GM21619 (cell line): ENCODE data around the gene CSPG4.
"Not testable (repeated sequence)": the region's sequence is repeated elsewhere in the genome, so short reads cannot be mapped to it uniquely, and the experiment has no call there.

Experiments
- ATAC-seq: cut with Tn5 transposase; IDR thresholded peaks from one replicate; pipeline ENCODE4 v1.9.1; 2021; ENCODE audit not compliant: unreplicated experiment

Gene CSPG4

DNA sequence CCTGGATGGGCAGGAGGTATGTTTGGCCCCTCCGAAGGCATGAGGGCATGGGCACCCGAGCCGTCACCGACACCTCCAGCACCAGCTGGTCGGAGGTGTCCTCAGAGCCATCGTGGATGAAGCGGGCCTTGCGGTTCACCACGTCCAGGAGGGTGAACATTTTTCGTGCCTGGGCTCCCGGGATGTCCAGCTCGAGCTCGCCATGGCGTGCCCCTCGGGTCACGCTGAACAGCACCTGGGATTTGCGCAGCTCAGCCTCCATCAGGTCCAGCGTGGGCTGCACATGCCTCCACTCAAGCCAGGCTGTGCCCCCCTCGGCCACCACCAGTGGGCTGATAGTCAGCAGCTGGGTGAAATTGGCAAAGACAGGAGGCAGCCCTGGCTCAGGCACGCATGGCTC, 23.2 kb downstream of the CSPG4 start:
- not testable (repeated sequence) for ATAC-seq

DNA sequence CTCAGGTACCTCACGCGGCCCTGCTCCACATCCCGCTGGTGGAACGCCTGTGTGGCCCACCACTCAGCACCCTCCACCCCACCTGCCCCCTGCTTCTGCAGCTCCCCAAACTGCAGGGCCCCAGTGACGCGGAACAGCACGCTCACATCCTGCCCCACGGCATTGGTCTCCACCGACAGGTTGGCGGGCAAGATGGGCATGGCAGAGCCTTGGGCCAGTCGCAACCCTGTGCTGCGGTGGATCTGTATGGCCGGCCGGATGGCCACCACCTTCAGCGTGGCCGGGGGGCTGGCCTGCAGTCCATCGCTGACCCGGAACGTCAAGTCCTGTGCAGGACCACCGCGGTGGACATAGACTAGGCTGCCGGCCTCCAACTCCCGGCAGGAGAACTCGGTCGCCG, 23.8 kb downstream of the CSPG4 start:
- no peak for ATAC-seq

DNA sequence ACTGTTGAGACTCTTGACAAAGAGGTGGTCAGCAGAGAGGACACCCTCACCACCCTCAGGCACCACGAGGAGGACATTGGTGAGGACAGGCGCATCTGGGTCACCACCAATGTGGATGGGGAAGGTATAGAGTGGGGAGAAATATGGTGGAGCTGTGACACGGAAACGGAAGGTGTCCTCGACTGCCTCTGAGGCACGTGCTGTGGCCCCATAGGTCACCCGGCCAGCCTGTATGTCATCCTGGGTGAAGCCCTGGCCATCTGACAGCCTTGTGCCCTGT, 24.4 kb downstream of the CSPG4 start:
- no peak for ATAC-seq

- ATAC-seq = no peak
These were observed 25.0 kb downstream of the CSPG4 start for GRCh38 chr15:75687486-75688277.

DNA sequence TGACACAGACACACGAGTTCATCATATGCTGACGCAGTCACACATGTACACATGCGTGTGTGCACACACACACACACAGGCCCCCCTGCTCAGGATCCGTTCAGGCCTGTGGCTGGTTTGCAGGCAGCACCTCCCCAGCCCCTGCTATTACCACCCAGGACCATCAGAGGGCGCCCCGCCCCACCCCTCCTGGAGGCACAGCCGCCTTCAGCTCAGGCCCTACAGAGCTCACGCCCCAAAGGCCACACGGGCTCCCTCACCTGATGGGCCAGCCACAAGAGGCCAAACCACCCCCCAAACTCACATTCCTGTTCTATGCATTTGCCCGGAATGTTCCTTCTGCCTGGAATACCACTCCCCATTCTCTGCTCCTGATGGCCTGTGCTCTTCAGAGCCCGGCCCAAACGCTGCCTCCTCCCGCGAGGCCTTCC, 26.4 kb downstream of the CSPG4 start:
- not testable (repeated sequence) for ATAC-seq

DNA sequence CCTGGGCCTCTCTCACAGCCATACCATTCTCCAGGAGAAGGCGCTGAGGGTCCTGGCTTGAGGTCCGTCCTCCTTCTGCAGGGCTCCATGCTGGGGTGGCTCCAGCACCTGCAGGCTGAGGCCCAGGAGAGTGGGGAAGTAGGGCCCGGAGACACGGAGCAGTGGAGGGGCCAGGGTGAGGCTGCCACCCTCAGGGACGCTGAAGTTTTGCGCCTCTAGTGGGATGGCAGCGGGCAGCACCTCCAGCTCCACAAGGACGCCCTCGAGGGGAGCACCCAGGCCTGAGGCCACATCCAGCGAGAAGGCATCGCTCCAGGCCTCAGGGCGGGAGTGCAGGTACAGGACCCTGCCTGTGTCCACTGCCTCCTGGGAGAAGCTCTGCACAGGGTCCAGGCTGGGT, 27.5 kb downstream of the CSPG4 start:
- no peak for ATAC-seq

- no peak for ATAC-seq
These were observed 28.0 kb downstream of the CSPG4 start for GRCh38 chr15:75684648-75685047.

GRCh38 chr15:75683646-75684312, 28.9 kb downstream of the CSPG4 start:
- peak; percentile 58 for ATAC-seq

DNA sequence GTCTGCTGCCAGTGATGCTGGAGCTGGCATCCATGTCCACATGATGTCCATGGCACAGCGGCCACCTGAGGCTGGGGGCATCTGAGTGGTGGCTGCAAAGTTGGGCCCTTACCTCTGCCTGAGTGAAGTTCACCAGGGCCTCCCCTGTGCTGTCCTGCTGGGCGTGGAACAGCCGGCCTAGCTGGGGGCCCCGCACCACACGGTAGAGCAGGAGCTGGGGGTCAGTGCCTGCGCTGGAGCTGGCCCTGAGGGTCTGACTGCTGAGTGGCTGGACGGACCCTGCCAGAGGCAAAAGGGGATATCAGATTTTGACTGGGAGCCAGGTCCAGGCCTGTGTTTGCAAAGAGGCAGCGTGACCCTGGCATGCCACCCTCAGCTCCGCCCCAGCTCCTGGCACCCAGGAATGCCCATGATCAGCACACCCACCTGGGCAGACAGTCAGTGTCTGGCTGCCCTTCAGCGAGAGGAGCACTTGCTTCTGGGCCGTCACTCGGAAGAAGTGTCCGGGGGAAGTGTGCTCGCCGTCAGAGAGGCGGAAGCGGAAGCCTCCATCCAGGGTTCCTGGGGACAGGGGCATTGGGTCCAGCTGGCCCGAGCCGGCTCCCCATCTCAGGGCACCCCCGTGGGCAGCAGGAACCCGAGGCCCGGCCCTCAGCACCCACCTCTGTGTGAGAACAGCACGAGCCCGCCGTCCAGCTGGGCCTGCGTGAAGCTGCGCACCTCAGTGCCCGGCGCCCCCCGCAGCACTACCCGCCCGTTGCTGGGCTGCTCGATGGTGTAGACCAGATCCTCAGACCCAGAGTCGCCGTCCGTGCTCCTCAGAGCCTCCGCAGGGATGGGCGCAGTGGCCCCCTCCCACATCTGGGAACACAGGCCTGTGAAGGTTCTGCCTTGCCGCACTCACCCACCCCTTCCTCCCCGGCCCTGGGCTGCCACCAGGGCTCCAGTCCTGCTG, 30.2 kb downstream of the CSPG4 start:
- no peak for ATAC-seq

DNA sequence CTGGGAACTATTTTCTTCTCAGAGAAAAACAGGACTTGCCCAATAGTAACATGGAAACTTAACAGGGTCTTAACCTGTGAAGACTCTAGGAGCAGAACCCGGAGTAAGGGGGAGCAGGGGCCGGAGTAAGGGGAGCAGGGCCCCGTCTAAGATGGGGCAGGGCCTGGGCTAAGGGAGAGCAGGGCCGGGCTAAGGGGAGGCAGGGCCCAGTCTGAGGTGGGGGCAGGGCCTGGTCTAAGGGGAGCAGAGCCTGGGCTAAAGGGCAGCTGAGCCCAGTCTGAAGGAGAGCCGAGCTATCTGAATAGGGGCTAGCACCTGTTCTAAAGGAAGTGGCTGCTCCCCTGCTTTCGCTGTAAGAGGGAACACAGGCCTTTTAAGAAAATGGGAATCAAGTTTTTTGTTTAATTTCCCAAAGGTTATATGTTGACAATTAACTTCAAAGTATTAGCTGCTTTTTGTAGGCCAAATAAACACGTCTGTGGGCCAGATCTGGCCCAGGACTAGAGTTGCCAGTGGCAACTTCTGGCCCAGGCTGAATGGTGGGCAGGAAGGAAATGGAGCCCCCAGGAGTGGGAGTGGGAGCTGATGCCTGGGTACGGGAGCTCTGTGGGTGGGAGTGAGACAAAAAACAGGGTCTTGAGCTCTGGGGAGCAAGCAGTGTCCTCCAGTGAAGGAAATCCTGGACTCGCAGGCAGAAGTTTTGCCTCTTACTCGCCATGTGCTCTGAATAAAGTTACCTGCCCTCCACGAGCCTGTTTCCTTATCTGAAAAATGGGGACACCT, 32.5 kb downstream of the CSPG4 start:
- ATAC-seq = no peak

DNA sequence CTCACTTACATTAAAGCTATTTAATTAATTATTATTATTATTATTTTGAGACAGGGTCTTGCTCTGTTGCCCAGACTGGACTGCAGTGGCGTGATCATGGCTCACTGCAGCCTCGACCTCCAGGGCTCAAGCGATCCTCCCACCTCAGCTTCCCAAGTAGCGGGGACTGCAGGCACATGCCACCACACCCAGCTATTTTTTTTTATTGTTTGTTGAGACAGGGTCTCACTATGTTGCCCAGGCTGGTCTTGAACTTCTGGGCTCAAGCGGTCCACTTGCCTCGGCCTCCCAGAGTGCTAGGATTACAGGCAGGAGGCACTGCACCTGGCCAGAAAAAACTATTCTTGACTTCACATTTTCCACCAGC, 34.3 kb downstream of the CSPG4 start:
- ATAC-seq = not testable (repeated sequence)

- no peak for ATAC-seq
These were observed 35.0 kb downstream of the CSPG4 start for GRCh38 chr15:75677465-75678323.

GRCh38 chr15:75676688-75677464, 35.8 kb downstream of the CSPG4 start:
- no peak for ATAC-seq

GRCh38 chr15:75675579-75676404, 36.9 kb downstream of the CSPG4 start:
- ATAC-seq = no peak

GRCh38 chr15:75674366-75674765, 38.3 kb downstream of the CSPG4 start:
- ATAC-seq = no peak

GRCh38 chr15:75673426-75674235, 39.0 kb downstream of the CSPG4 start:
- ATAC-seq = no peak

- ATAC-seq = no peak
These were observed 39.8 kb downstream of the CSPG4 start for GRCh38 chr15:75672646-75673425.
